Endothelial cell of umbilical vein (primary cell): Measurements from ENCODE around the gene MB. TPM values are rescaled to one million over a fixed set of nuclear protein-coding genes. Genes with fewer than 3 reads are reported as not detected.

Source experiments
- BruUV-seq: library from RNA; stranded (reverse); fragments of 400-500 nt; replicated peaks from 2 replicates; lab custom pipeline; 2021; lab: Mats Ljungman, UMichigan
- CTCF ChIA-PET: fragments of 300-600, 350-600 bp; sonication (Branson Sonifier 250); formaldehyde crosslinking; loops from one replicate; lab custom pipeline; 2021; ENCODE audit warnings: antibody characterized with exemption, inconsistent platforms; lab: Charles Lee
- POLR2A ChIA-PET: fragments of 300-600, 350-600 bp; sonication (Branson Sonifier 250); formaldehyde crosslinking; loops from one replicate; lab custom pipeline; 2021; ENCODE audit warnings: antibody characterized with exemption, inconsistent platforms; lab: Charles Lee
- DNase-seq: peaks from one replicate; pipeline ENCODE4 v3.0.0-alpha.2; 2011; ENCODE audit warnings: low read depth, low spot score
- FAIRE-seq: peaks from 2 replicates; lab custom pipeline; 2011; peaks lifted over from hg19 to GRCh38; lab: Jason Lieb, UNC
- H2AFZ ChIP-seq: 2 replicates; pipeline ENCODE4 v1.6.0; 2012; ENCODE audit warnings: low read depth, low read length, control low read depth, inconsistent platforms
- H3K27ac ChIP-seq: 2 replicates; pipeline ENCODE4 v1.5.1; 2011; ENCODE audit warnings: low read depth, mild to moderate bottlenecking, control low read depth, low read length, moderate library complexity; ENCODE audit not compliant: insufficient read depth
- H3K27me3 ChIP-seq, 2 experiments: 2 replicates each; pipeline versions ENCODE4 v1.6.0 to v1.6.1; 2011; ENCODE audit warnings: low read length in 2 of 2, mixed read lengths in 1 of 2; ENCODE audit not compliant: control insufficient read depth in 2 of 2, insufficient read depth in 2 of 2
- H3K36me3 ChIP-seq, 2 experiments: 2 replicates in 1 of 2; 3 replicates in 1 of 2; pipeline ENCODE4 v1.5.1; 2011; ENCODE audit warnings: low read length in 2 of 2, mild to moderate bottlenecking in 1 of 2, moderate library complexity in 1 of 2; ENCODE audit not compliant: control insufficient read depth in 2 of 2, insufficient read depth in 2 of 2; ENCODE audit errors: extremely low read depth in 1 of 2
- H3K4me1 ChIP-seq: 3 replicates; pipeline ENCODE4 v1.5.1; 2011; ENCODE audit warnings: mild to moderate bottlenecking, low read length; ENCODE audit not compliant: control insufficient read depth, insufficient read depth; ENCODE audit errors: extremely low read depth
- H3K4me2 ChIP-seq: 2 replicates; pipeline ENCODE4 v1.6.1; 2011; ENCODE audit warnings: low read length, control low read depth, mixed read lengths; ENCODE audit not compliant: insufficient read depth
- H3K4me3 ChIP-seq, 3 experiments: fragments of 200-600 bp in 1 of 3; sonication (generic), shearing (Covaris generic) in 1 of 3; replicated peaks in 1 of 3; 2 replicates each; pipeline ENCODE4 v1.5.1; 2011 to 2016; ENCODE audit warnings: control low read depth in 3 of 3, low read length in 3 of 3, mild to moderate bottlenecking in 2 of 3, inconsistent platforms in 1 of 3, low read depth in 1 of 3, moderate library complexity in 1 of 3; ENCODE audit not compliant: insufficient read depth in 1 of 3
- H3K79me2 ChIP-seq: 2 replicates; pipeline ENCODE4 v1.6.0; 2012; ENCODE audit warnings: low read length, inconsistent platforms; ENCODE audit not compliant: control insufficient read depth, insufficient read depth
- H3K9ac ChIP-seq: replicated peaks from 2 replicates; pipeline ENCODE3; 2011; ENCODE audit warnings: low read length, control low read depth; ENCODE audit not compliant: insufficient read depth; ENCODE audit errors: extremely low read depth
- H3K9me1 ChIP-seq: replicated peaks from 3 replicates; pipeline ENCODE4 v1.6.0; 2011; ENCODE audit warnings: mild to moderate bottlenecking, low read length; ENCODE audit not compliant: control insufficient read depth, insufficient read depth; ENCODE audit errors: extremely low read depth
- H3K9me3 ChIP-seq: replicated peaks from 2 replicates; pipeline ENCODE4 v1.5.1; 2012; ENCODE audit warnings: low read length, inconsistent platforms; ENCODE audit not compliant: control insufficient read depth, insufficient read depth
- H4K20me1 ChIP-seq: replicated peaks from 2 replicates; pipeline ENCODE3; 2011; ENCODE audit warnings: mild to moderate bottlenecking, low read length; ENCODE audit not compliant: control insufficient read depth, insufficient read depth; ENCODE audit errors: extremely low read depth
- EZH2 ChIP-seq: IDR thresholded peaks from 2 replicates; pipeline ENCODE4 v1.6.1; 2012; ENCODE audit warnings: borderline replicate concordance, low read depth, mild to moderate bottlenecking, moderate library complexity, low read length, inconsistent platforms; ENCODE audit not compliant: severe bottlenecking
- GATA2 ChIP-seq: IDR thresholded peaks from 2 replicates; pipeline ENCODE4 v1.7.0; 2011; ENCODE audit warnings: low read depth, mild to moderate bottlenecking, moderate library complexity, mixed read lengths, low read length; ENCODE audit not compliant: insufficient read length, insufficient read depth
- JUN ChIP-seq: IDR thresholded peaks from 2 replicates; pipeline ENCODE4 v1.6.1; 2011; ENCODE audit warnings: borderline replicate concordance, low read depth; ENCODE audit not compliant: insufficient read length, insufficient read depth
- MYC ChIP-seq: IDR thresholded peaks from one replicate; pipeline ENCODE4 v1.6.1; 2011; ENCODE audit warnings: mild to moderate bottlenecking, low read depth, low read length
- POLR2AphosphoS5 ChIP-seq: IDR thresholded peaks from 2 replicates; pipeline ENCODE4 v1.6.1; 2012; ENCODE audit warnings: low read depth, mild to moderate bottlenecking, control low read depth, low read length, moderate library complexity; ENCODE audit not compliant: insufficient read depth
- dilution Hi-C: fragments of 300-500 bp; cut with MboI; formaldehyde crosslinking; loops from one replicate; pipeline ENCODE4 v1.15.0; 2019; ENCODE audit warnings: low sequenced_read_pairs; ENCODE audit not compliant: extremely low pct_ligation_motif_present
- intact Hi-C: fragments of 100-400 bp; cut with micrococcal nuclease; formaldehyde crosslinking; loops from one replicate; pipeline ENCODE4 v1.10.0; 2022
- polyA plus RNA-seq, 4 experiments: library from polyadenylated mRNA; depleted of rRNA in 3 of 4; stranded (reverse) in 3 of 4; unstranded in 1 of 4; fragments of >200 nt; gene quantifications; 2 replicates each; pipeline versions ENCODE4 v1.2.1 to v1.2.3, GENCODE V29; 2011 to 2012; ENCODE audit warnings: missing spikeins in 1 of 4
- total RNA-seq: library from RNA; stranded (reverse); gene quantifications from 2 replicates; pipeline ENCODE4 v1.2.3, GENCODE V29; 2021
- TF ChIP-seq, protein P1 (sequence below): IDR thresholded peaks from 2 replicates; pipeline ENCODE4 v1.6.1; 2011; ENCODE audit not compliant: insufficient read depth, insufficient read length
- TF ChIP-seq, protein P2 (sequence below), 2 donors: IDR thresholded peaks; 1 replicate in 1 of 2; 2 replicates in 1 of 2; pipeline ENCODE4 v1.5.1; 2011; ENCODE audit warnings: low read length in 2 of 2, mild to moderate bottlenecking in 2 of 2, moderate library complexity in 2 of 2, control low read depth in 1 of 2, inconsistent platforms in 1 of 2, low read depth in 1 of 2; ENCODE audit not compliant: insufficient read depth in 1 of 2; ENCODE audit errors: extremely low read depth in 1 of 2

Gene MB
- total and polyA plus RNA-seq, 2 donors (not counting 3 experiments of a cell fraction or from before 2014, with no cell fraction given): not detected

DNA sequence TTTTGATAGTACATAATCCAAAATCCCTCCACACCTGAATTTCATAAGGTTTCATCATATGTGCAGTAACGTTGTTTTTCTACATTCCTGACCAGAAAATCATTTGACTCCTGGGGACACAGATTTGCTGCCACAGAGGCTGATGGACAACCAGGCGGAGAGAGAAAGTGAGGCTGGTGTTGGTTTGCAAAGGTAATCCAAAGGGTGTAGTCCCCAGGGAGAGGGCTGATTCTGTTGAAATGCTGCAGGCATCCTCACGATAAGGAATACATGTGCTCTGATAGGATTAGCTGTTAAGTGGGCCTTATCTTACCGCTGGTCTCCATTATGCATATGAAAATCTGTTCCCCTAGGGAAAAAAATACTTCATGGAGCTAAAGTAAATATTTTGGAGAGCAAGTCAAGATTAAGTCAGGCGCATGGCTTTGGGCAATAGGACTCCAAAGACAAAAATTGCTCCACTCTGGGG is 39.2 kb upstream of the MB start:
- DNase-seq: no peak
- H3K4me1 ChIP-seq: peaks cover 4% of the 10 kb centered on the region
- H4K20me1 ChIP-seq: no peaks in the 10 kb centered on the region
- no peak for TF ChIP-seq MYC
- TF ChIP-seq, protein P1, sequence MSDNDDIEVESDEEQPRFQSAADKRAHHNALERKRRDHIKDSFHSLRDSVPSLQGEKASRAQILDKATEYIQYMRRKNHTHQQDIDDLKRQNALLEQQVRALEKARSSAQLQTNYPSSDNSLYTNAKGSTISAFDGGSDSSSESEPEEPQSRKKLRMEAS: no peak
- TF ChIP-seq, protein P2, sequence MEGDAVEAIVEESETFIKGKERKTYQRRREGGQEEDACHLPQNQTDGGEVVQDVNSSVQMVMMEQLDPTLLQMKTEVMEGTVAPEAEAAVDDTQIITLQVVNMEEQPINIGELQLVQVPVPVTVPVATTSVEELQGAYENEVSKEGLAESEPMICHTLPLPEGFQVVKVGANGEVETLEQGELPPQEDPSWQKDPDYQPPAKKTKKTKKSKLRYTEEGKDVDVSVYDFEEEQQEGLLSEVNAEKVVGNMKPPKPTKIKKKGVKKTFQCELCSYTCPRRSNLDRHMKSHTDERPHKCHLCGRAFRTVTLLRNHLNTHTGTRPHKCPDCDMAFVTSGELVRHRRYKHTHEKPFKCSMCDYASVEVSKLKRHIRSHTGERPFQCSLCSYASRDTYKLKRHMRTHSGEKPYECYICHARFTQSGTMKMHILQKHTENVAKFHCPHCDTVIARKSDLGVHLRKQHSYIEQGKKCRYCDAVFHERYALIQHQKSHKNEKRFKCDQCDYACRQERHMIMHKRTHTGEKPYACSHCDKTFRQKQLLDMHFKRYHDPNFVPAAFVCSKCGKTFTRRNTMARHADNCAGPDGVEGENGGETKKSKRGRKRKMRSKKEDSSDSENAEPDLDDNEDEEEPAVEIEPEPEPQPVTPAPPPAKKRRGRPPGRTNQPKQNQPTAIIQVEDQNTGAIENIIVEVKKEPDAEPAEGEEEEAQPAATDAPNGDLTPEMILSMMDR (IDR thresholded peaks at IDR 0.05; ENCODE audit: extremely low read depth in 1 of 2, insufficient read depth in 1 of 2, low read depth in 1 of 2, low read length in 2 of 2): no peak
- no peak for TF ChIP-seq JUN
- TF ChIP-seq EZH2: no peak
- TF ChIP-seq GATA2: no peak
- no peak for TF ChIP-seq POLR2AphosphoS5
- no peak overlapping the region for H2AFZ ChIP-seq
- H3K9me3 ChIP-seq: no peaks in the 10 kb centered on the region
- no peaks in the 10 kb centered on the region for H3K79me2 ChIP-seq
- H3K27ac ChIP-seq: no peak overlapping the region
- no peak for FAIRE-seq
- no peak overlapping the region for H3K9ac ChIP-seq
- H3K27me3 ChIP-seq: peaks cover 0 to 7% of the 10 kb centered on the region in 2 experiments
- no peaks in the 10 kb centered on the region for H3K36me3 ChIP-seq
- H3K4me2 ChIP-seq: no peak overlapping the region
- ChIA-PET CTCF (interaction anchor here (1.5 kb wide), 1 partner anchor 8 kb away, joined by 3 read pairs; no protein-coding TSS in a partner anchor), POLR2A (no interaction called here)
- intact Hi-C loops: no loop called here
- dilution Hi-C loops: no loop called here
- BruUV-seq: no TSS peak
- H3K9me1 ChIP-seq: no peaks in the 10 kb centered on the region
- H3K4me3 ChIP-seq: no peak overlapping the region
